ENCODE data around the gene RBM25.

DNA sequence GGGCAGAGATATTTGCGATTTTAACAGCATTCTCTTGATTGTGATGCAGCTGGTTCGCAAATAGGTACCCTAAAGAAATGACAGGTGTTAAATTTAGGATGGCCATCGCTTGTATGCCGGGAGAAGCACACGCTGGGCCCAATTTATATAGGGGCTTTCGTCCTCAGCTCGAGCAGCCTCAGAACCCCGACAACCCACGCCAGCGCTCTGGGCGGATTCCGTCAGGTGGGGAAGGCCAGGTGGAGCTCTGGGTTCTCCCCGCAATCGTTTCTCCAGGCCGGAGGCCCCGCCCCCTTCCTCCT lies 77.7 kb downstream of the RBM25 start:
- TF ChIP-seq, protein P1, sequence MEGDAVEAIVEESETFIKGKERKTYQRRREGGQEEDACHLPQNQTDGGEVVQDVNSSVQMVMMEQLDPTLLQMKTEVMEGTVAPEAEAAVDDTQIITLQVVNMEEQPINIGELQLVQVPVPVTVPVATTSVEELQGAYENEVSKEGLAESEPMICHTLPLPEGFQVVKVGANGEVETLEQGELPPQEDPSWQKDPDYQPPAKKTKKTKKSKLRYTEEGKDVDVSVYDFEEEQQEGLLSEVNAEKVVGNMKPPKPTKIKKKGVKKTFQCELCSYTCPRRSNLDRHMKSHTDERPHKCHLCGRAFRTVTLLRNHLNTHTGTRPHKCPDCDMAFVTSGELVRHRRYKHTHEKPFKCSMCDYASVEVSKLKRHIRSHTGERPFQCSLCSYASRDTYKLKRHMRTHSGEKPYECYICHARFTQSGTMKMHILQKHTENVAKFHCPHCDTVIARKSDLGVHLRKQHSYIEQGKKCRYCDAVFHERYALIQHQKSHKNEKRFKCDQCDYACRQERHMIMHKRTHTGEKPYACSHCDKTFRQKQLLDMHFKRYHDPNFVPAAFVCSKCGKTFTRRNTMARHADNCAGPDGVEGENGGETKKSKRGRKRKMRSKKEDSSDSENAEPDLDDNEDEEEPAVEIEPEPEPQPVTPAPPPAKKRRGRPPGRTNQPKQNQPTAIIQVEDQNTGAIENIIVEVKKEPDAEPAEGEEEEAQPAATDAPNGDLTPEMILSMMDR (IDR thresholded peaks at IDR 0.05; ENCODE audit: insufficient read depth, low read length), result no peak
- no peak for TF ChIP-seq GABPA (IDR thresholded peaks at IDR 0.05; ENCODE audit: low read depth)

Measured in HL-60 (cell line).